ENCODE results near the gene CBLN1. TPM values are rescaled to one million over a fixed set of nuclear protein-coding genes. Genes with fewer than 3 reads are reported as not detected.

Gene CBLN1
- total RNA-seq, 1 experiment from 2014 or later, result 5.6 TPM

- Mint-ChIP-seq H3K9me3 (no peaks in the 10 kb centered on the region), H3K4me3 (no peak overlapping the region), H3K27ac (no peak overlapping the region), H3K27me3 (ENCODE audit: low read depth) (no peaks in the 10 kb centered on the region; the same call in 1 of the 2 replicates), H3K4me1 (peaks cover under 1% of the 10 kb centered on the region), H3K36me3 (no peaks in the 10 kb centered on the region)
- TF ChIP-seq, protein P1, sequence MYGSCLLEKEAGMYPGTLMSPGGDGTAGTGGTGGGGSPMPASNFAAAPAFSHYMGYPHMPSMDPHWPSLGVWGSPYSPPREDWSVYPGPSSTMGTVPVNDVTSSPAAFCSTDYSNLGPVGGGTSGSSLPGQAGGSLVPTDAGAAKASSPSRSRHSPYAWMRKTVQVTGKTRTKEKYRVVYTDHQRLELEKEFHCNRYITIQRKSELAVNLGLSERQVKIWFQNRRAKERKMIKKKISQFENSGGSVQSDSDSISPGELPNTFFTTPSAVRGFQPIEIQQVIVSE (CRISPR knock-in tag; IDR thresholded peaks at IDR 0.05; ENCODE audit: borderline replicate concordance), result no peak
- TF ChIP-seq MYBL2 (CRISPR knock-in tag; IDR thresholded peaks at IDR 0.05) (no peak), SMAD3 (CRISPR knock-in tag; IDR thresholded peaks at IDR 0.05; ENCODE audit: borderline replicate concordance) (no peak), FOXP1 (CRISPR knock-in tag; IDR thresholded peaks at IDR 0.05; ENCODE audit: borderline replicate concordance) (no peak), USF1 (CRISPR knock-in tag; IDR thresholded peaks at IDR 0.05) (no peak), PRRX2 (CRISPR knock-in tag; IDR thresholded peaks at IDR 0.05) (no peak), TP53 (CRISPR knock-in tag; IDR thresholded peaks at IDR 0.05) (no peak), E2F1 (CRISPR knock-in tag; IDR thresholded peaks at IDR 0.05) (no peak), ZNF281 (CRISPR knock-in tag; IDR thresholded peaks at IDR 0.05) (no peak), MLX (CRISPR knock-in tag; IDR thresholded peaks at IDR 0.05) (no peak), TCF7 (CRISPR knock-in tag; IDR thresholded peaks at IDR 0.05; ENCODE audit: low read depth) (no peak), CREB1 (CRISPR knock-in tag; IDR thresholded peaks at IDR 0.05) (no peak)
- DNase-seq (ENCODE audit: low spot score) (no peak), ATAC-seq (no peak)
- ChIA-PET CTCF (no interaction called here), POLR2A (no interaction called here)
Observed at GRCh38 chr16:49327466-49327865, 45.8 kb upstream of the CBLN1 start.

DNA sequence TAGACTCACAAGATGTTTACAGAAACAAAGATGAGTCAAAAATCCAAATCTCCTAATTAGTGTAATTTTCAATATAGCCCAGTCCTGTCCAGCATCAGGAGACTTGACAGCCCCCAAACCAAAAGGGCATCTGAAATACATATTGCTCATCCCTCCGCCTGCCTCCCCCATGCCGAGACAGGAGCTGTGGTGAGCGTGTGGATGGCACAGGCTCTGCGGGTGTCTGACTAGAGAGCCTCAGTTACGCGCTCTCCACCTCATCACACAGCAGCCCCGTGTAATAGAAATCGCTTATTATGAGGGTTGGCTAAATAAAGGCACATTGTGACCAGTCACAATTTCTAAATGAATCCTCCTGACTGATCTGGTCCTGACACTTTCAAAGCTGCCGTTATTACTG lies 43.1 kb upstream of the CBLN1 start:
- no peaks in the 10 kb centered on the region for H3K36me3 Mint-ChIP-seq
- H3K9me3 Mint-ChIP-seq, result peaks cover 8% of the 10 kb centered on the region
- no peak overlapping the region for H3K27ac Mint-ChIP-seq
- no peak for ATAC-seq
- DNase-seq (ENCODE audit: low spot score), result no peak
- ChIA-PET POLR2A (no interaction called here), CTCF (interaction anchor here (0.8 kb wide), 1 partner anchor 24 kb away, joined by 3 read pairs; no protein-coding TSS in a partner anchor)
- H3K4me1 Mint-ChIP-seq, result no peaks in the 10 kb centered on the region
- TF ChIP-seq, protein P2, sequence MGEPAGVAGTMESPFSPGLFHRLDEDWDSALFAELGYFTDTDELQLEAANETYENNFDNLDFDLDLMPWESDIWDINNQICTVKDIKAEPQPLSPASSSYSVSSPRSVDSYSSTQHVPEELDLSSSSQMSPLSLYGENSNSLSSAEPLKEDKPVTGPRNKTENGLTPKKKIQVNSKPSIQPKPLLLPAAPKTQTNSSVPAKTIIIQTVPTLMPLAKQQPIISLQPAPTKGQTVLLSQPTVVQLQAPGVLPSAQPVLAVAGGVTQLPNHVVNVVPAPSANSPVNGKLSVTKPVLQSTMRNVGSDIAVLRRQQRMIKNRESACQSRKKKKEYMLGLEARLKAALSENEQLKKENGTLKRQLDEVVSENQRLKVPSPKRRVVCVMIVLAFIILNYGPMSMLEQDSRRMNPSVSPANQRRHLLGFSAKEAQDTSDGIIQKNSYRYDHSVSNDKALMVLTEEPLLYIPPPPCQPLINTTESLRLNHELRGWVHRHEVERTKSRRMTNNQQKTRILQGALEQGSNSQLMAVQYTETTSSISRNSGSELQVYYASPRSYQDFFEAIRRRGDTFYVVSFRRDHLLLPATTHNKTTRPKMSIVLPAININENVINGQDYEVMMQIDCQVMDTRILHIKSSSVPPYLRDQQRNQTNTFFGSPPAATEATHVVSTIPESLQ (CRISPR knock-in tag; IDR thresholded peaks at IDR 0.05), result no peak
- TF ChIP-seq JAZF1 (CRISPR knock-in tag; IDR thresholded peaks at IDR 0.05) (no peak), ZNF416 (CRISPR knock-in tag; IDR thresholded peaks at IDR 0.05) (no peak), SMAD3 (CRISPR knock-in tag; IDR thresholded peaks at IDR 0.05; ENCODE audit: borderline replicate concordance) (no peak), ZNF423 (CRISPR knock-in tag; IDR thresholded peaks at IDR 0.05) (no peak), FOXK1 (CRISPR knock-in tag; IDR thresholded peaks at IDR 0.05) (no peak), GTF2I (CRISPR knock-in tag; conservative IDR thresholded peaks at IDR 0.05) (no peak), OVOL2 (CRISPR knock-in tag; IDR thresholded peaks at IDR 0.05; ENCODE audit: borderline replicate concordance) (no peak)
- TF ChIP-seq, protein P3, sequence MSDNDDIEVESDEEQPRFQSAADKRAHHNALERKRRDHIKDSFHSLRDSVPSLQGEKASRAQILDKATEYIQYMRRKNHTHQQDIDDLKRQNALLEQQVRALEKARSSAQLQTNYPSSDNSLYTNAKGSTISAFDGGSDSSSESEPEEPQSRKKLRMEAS (CRISPR knock-in tag; IDR thresholded peaks at IDR 0.05), result no peak
- H3K4me3 Mint-ChIP-seq, result no peak overlapping the region
- H3K27me3 Mint-ChIP-seq (ENCODE audit: low read depth), result no peaks in the 10 kb centered on the region; the same call in 1 of the 2 replicates

Data from WTC11 (cell line).